K562 (cell line): ENCODE results near the gene TMEM156.

ENCODE experiments used
- BMI1 ChIP-seq: fragments of 150-350 bp; IDR thresholded peaks from 2 replicates; pipeline ENCODE4 v1.6.1; 2014; ENCODE audit warnings: low read length
- CEBPB ChIP-seq: fragments of 450-650 bp; IDR thresholded peaks from 2 replicates; pipeline ENCODE4 v1.6.1; 2016; ENCODE audit warnings: missing genetic modification characterization, missing compliant biosample characterization
- HNRNPL ChIP-seq: fragments of 200-400 bp; formaldehyde crosslinking; IDR thresholded peaks from 2 replicates; pipeline ENCODE4 v1.6.1; 2017; ENCODE audit warnings: low read depth, mild to moderate bottlenecking, low read length
- KDM1A ChIP-seq, 2 experiments: fragments of 450-650 bp; IDR thresholded peaks; 2 replicates each; pipeline ENCODE4 v1.6.1; 2016; ENCODE audit warnings: mild to moderate bottlenecking in 2 of 2
- POLR2A ChIP-seq: fragments of 450-650 bp; conservative IDR thresholded peaks from 2 replicates; pipeline ENCODE4 v1.6.1; 2016
- ZNF224 ChIP-seq: sonication (generic); formaldehyde crosslinking; IDR thresholded peaks from 2 replicates; pipeline ENCODE4 v1.8.0; 2022; ENCODE audit warnings: mild to moderate bottlenecking, missing genetic modification reagents
- TF ChIP-seq, protein P1 (sequence below), 2 experiments: fragments of 200-800 bp in 1 of 2; sonication (Bioruptor generic) in 1 of 2; sonication (generic) in 1 of 2; formaldehyde crosslinking in 1 of 2; IDR thresholded peaks in 1 of 2; conservative IDR thresholded peaks in 1 of 2; 2 replicates each; pipeline versions ENCODE4 v1.5.0 to v1.6.1; 2016 to 2020; ENCODE audit warnings: missing compliant biosample characterization in 1 of 2, missing genetic modification characterization in 1 of 2, missing genetic modification reagents in 1 of 2

DNA sequence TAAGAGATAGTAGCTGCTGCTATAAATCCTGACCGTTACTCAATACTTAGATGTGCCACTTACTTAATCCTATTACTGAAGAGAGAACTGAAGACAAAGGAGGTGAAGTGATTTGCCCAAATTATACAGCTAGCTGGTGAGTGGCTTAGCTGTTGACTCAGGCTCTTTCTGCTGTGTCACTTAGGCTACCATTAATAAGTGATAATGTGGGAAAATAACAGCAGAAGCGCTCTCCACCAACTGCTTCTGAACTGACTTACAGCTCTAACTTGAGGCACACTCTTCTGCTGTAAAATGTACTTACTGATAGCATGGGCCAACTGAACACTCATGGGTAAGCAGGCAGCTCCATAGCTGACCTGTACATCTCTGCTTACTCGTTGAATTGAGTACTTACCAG lies 22.3 kb upstream of the TMEM156 start:
- TF ChIP-seq CEBPB: no peak
- TF ChIP-seq HNRNPL: no peak
- no peak for TF ChIP-seq ZNF224 (CRISPR knock-in tag)
- TF ChIP-seq, protein P1, sequence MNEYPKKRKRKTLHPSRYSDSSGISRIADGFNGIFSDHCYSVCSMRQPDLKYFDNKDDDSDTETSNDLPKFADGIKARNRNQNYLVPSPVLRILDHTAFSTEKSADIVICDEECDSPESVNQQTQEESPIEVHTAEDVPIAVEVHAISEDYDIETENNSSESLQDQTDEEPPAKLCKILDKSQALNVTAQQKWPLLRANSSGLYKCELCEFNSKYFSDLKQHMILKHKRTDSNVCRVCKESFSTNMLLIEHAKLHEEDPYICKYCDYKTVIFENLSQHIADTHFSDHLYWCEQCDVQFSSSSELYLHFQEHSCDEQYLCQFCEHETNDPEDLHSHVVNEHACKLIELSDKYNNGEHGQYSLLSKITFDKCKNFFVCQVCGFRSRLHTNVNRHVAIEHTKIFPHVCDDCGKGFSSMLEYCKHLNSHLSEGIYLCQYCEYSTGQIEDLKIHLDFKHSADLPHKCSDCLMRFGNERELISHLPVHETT (CRISPR knock-in tag; conservative IDR thresholded peaks at IDR 0.05 in 1 of 2, IDR thresholded peaks at IDR 0.05 in 1 of 2): no peak
- no peak for TF ChIP-seq KDM1A (IDR thresholded peaks at IDR 0.05)
- no peak for TF ChIP-seq POLR2A
- TF ChIP-seq BMI1: no peak
